ENCODE results near the gene GRM4.

GRM4 gene

DNA sequence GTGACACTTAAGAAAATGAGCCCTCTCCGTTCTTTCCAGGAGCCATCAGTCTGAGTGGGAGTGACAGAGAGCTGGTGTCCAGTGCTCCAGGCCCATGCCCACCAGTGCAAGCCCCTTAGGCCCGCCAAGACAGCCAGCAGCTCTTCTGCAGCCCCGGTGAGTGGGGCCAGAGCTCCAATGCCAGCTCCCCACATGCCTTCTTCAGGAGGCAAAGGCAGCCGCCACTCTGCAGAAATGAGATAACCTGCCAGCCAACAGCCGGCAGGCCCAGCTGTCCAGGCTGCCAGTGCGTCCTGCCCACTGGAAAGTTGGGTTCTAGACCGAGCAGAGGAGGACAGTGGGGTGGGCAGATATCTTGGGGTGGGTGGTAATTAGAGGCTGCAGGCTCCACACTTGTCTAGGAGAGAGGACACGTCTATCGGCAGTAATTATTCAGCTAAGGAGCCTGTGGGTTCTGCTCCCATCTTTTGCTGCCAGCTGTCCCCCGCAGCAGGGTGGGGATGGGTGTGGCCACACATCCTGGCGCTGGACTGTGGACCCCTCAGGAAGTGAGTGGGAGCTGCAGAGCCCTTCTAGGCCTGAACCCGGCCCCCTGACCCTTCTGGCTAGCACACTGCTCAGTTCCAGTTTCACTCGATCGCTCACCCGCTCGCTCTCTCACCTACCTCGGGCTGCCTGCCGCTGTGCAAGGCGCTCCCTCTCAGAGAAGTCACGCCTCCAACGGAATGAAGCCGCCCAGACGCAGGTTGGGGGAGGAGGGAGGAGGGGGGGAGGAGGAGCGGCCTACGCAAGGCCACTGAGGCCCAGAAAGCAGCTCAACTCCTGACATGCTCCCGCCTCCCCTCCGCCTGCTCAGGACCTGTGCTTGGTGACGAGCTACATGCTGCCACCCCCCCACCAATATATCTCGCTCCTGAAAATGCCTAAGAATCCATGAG lies 3.6 kb downstream of the GRM4 start:
- DNase-seq: no peak

DNA sequence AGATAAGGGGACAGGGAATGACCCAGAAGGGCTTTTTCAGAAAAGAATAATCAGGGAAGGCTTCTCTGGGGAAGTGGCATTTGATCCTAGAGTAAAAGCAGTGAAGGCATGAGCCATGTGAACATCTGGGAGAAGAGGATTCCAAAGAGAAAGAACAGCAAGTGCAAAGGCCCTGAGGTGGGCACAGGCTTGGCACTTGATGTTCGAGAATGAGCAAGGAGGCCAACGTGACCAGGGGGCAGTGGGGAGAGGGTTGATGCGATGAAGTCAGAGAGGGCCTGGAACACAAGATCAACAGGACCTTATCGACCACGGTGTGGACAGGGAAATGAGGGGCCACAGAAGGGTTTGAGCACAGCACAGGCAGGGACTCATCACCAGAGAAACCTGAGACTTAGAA lies 5.8 kb downstream of the GRM4 start:
- no peak for DNase-seq

DNA sequence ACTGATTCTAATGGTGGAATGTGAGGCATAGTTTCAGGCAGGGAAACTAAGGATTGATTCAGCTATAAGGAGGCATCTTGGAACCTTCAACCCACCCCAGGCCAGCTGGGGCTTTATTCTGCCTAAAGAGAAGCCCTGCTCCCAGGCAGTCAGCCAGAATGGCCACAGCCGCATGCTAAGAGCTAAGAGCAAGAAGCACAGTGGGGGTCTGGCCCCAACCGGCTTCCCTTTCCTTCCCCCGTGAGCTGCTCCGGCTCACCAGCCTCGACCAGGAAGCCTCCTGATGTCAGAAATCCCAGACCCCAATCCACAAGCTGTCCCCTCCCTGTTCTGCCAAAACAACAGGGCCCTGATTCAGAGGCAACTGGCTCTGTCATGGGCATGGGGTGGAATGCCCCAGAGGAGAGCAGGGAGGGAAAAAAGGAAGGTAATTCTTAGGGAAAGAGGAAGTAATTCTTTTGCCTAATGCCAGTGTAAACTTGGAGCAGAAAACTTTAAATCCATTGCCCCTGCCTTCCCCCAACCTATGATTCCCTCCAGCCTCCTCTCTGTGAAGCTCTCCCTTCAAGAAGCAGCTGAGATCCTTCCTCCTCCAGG lies 6.9 kb downstream of the GRM4 start:
- no peak for DNase-seq

DNA sequence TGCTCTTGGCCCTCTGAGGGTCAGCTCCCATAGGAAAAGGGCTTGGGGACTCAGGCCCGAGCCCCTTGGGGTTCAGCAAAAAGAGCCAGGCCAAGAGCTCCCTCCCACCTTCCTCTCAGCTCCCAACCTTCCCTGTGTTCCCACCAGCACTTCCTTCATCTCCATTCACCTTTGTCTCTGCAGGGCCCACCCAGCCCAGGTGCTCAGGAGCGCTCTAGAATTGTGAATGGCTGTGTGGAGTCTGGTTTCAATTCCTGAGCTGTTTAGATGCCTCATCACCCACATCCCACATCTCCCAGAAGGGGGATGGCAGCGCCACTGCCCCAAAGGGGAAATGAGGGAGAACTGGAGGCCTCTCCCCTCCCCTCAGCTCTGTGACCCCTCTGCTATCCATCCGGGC lies 7.7 kb downstream of the GRM4 start:
- no peak for DNase-seq

DNA sequence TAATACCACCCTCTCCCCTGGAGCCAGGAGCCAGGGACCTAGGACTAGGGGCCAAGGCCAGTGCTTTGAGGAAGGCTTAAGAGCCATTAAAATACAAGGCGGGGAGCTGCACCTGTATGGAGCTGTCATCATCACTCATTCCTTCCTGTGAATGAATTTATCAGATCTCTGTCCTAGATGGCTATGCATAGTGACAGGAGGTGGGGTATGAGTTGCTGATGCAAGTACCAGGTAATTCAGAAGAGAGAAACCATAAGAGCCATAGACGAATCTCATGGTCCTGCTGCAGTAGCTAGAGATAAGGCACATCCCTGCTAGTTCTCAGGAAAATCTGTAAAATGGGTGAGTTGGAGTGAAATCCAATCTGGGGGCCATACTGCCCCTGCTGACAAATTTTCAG lies 10.3 kb downstream of the GRM4 start:
- no peak for DNase-seq

DNA sequence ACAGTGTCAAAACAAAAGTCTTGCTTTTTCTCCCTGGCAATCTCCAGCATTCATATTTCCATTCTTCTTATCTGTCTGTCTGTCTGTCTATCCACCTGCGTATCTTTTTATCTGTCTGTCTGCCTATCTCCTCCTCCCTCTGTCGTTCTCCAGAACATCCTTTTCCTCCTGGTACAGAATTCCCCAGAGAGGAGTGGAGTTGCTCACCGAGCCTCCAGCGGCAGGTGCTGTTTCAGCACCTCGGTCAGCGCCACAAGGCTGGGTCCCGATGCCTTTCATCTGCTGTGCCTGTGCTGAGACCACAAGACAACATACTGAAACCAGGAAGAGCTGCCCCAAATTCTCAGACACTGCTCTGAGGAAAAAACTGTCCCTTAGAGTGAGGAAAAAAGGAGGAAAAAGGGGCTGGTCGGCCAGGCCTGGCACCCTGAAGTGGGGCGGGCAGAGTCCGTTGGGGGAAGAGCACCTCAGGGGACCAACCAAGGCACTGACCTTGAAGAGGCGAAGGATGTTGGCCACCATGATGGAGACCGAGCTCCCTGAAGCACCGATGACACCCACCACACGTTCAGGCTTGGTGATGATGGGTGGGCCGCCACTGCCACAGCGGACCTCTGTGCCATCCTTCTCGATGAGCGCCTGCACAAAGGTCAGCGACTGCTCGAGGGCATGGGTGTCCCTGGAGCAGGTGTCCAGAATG lies 13.3 kb downstream of the GRM4 start:
- DNase-seq: peak in 1 of 2 donors; percentile 16

DNA sequence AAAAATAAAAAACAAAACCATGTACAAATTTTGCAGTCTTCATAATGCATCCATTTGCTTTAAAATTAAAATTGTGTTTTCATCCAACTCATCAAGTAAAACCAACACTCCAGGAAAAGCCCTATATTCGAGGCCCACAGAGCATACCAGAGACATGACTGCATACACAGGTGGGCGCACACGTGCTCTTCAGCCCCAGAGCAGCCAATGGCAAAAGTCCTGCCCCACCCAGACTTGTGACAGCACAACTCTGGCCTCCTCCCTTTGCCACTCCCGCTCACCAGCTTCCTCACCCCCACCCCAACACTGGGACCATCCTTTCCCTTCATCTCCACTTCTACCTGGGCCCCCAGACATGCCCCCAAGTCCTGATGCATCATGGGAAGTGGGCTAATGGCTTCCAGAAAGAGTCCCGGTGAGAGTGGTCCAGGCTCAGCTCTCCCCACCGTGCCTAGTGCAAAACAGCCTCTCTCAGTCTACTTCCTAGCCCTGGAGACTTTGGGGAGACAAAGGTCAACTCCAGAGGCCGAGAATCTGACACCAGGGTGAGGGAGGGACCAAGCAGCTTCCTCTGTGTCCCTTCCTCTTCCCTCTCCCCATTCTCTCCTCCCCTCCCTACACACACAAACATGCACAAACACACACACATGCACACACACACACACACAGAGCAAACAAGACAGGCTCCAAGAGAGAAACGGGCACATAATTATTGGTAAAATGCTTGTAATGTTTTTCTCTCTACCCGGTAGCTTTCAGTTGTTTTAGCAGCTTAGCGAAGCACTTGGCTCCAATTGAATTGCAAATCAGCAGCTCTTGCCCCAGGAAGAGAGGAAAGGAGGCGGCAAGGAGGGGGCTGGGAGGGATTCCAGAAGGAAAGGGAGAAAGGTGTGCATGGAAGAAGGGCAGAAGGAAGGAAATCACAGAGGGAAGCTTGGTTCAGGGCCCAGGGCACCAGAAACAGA lies 14.3 kb downstream of the GRM4 start:
- DNase-seq: no peak

DNA sequence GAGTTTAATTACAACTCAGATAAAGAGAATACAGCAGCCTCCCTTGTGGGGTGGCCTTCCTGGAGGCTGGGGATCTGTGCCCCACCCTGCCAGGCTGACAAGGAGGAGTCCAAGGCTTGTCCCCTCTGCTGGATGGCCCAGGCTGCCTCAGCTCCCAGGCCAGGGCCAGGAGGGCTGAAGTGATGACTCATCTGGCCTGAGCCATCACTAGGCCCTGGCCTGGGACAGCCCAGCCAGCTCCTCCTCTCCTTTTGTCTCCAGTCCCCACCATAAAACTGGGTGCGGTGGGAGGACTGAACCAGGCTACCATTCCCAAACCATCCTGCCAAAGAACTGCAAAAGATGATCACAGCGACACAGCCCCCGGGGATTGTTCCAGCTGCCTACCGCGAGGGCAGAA lies 15.0 kb downstream of the GRM4 start:
- DNase-seq: no peak

DNA sequence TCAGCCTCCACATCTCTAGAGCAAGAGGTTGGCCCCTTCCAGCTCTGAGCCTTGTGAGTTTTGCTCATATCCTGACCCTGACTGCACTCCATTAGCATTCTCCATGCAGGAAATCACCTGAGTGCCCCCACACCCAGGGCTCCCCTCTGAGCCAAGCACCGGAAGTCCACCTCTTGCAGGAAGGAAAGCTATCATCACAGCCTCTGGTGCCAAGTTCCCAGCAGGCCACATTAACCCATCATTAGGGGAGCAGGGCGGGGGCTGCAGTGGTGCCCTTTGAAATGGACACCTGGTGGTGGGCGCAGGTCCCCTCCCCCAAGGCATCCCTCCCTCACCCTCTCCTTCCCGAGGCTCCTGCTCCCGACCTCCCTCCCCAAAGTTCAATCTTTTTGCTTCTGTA lies 16.1 kb downstream of the GRM4 start:
- DNase-seq: no peak

DNA sequence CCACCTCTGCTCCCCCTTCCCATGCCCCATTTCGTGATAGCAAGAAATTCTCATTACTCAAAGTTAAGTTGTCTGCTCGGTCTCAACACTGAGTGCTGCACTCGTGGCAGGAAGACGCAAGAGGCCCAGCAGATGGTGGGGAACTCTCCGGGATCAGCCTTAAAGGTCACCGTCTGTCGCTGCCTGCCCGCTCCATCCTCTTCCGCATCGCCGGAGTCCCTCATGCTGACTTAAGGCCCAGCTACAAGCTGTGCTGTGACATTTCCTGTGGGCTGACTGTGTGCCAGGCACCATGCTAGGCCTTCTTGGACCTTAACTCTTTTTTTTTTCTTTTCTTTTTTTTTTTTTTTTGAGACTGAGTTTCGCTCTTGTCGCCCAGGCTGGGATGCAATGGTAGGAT lies 17.8 kb downstream of the GRM4 start:
- DNase-seq: no peak

DNA sequence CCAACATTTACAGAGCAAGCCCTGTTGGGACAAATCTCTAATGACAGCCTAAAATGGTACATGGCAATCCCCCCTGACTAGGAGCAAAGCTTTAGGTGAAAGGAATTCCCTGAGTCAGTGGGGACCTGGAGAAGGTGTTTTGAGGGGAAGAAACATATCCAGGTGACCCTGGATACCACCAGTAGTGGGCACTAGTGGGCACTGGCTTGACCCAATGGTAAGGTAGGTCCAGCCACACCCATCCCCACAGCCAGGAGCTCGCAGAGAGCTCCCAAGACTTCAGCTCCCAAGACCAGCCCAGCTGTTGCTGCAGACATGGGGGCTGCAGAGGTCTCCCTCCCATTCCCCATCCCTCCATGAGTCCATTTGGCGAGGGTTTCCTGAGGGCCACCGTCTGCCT lies 19.5 kb downstream of the GRM4 start:
- no peak for DNase-seq

DNA sequence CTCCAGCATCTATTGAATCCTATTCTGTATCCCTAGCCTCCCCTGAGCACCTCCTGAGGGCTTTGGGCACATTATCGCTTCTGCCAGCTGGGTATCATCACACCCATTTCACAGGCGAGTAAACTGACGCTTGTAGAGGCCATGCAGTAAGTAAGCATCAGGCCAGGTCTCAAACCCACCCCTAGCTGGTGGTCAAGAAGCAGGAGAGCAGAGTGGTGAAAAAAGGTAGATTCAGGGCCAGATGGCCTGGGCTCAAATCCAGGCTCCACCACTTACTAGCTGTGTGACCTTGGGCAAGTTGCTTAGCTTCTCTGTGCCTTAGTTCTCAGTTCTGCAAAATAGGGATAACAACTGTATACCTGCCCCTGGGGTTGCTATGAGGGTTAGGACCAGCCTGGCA lies 19.9 kb downstream of the GRM4 start:
- DNase-seq: no peak

DNA sequence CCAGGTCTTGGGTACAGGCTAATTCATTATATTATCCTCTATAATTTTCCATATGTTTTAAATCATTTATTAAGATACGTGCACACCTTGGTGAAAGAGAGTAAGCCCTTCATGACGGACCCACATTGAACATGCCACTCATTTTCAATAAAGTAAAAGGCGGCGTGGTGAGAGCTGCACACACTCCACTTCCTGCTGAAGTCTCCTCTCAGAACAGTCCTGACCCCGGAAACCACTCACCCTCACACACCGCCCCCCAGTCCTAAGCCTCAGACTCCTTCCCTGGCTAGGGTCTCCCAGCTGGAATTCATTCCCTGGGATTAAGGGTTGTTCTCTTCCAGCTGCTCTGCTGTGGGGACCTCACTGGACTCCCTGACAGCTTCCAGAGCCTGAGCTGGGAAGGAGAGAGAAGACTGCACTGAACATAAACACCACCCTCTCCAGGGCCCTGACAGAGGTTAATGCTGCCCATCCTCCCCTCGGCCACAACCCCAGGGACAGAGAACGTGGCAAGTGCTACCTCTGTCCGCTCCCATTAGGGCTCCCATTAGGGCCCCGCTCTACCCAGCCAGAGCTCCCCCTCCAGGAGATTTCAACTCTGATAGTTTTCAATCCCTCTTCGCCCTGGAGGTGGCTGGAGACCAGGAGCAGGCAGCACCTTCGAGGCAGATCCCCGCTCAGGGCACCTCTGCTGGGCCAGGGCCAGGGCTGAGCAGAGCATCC lies 24.8 kb downstream of the GRM4 start:
- no peak for DNase-seq

DNA sequence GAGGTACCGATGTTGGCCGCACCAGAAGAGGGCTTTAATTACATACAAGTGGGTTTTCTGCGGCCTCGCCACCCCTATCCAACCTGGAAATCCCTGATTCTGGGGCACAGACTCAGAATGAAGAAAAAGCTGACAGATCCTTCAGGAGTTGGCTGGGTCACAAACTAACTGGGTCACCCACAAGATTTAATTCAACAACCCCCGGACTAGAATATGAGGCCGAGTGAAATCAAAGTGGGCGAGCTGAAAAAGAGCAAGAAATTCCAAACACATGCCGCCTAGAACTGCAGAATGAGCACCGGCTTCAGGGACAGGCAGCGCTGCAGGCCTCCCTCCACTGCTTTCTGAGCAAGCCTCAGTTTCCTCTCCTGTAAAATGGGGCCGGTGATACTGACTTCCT lies 30.0 kb downstream of the GRM4 start:
- DNase-seq: no peak

DNA sequence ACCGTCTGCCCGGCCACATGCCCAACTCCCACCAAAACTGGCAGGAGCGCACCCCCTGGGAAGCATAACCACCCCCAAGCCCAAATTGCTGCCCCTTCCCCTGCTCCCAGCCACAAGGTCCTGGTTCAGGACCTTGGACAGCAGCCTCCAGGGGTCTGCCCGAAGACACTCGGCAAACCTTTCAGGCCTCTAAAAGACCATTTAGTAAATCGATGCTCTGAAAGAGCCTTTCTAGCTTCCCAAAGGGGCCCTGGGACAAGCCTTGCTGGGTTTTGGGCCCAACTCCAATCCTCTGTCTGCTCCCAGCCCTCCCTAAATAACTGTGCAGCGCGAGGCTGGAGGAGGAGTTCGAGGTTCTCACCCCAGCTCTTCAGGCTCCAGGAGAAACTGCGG lies 30.5 kb downstream of the GRM4 start:
- no peak for DNase-seq

DNA sequence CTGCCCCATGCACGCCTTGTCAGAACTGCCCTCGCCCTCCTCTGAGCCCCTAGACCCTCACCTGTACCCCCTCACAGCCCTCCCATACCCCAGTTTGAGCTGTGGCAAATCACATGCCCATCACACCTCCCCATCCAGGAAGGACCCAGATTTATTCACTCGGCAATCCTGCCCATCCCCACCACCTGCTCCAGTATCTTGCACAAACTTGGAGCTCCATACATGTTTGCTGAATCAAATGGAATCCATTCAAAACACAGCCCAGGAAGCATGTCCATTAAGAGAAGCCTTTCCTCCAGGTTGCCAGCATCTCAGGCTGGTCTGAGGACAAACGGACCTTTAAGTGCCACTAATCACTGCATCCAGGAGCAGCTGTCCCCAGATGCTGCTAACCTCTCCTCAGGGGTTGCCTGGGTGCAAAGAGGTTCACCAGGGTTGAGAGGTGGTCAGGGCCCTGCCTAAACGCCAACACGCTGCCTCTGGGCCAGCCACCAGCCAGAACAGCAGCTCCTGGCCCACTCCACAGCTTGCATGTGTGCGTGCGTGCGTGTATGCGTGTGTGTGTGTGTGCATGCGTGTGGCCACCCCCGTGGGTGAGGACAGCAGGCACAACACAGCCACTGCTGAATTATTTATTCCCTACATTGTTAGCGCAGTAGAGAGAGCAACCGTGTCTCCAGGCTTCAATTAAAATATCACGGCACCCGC lies 31.0 kb downstream of the GRM4 start:
- no peak for DNase-seq

DNA sequence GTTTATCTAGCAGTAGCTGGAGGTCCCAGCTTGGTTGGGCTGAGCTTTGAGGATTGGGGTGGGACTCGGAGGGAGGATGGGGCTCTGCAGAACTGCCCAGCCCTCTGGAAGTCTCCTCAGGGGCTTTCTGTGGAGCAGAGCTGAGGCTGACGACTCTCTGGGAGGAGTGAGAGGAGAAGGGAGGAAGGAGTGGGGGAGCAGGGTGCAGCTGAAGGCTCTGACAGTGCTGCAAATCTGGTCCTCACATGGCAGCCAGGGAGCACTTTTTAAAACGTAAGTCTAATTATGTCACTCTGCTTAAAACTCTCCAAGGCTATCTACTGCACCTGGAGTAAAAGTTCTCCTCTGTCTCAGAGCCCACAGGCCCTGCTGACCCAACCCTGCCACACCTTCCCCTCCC lies 32.4 kb downstream of the GRM4 start:
- DNase-seq: no peak

DNA sequence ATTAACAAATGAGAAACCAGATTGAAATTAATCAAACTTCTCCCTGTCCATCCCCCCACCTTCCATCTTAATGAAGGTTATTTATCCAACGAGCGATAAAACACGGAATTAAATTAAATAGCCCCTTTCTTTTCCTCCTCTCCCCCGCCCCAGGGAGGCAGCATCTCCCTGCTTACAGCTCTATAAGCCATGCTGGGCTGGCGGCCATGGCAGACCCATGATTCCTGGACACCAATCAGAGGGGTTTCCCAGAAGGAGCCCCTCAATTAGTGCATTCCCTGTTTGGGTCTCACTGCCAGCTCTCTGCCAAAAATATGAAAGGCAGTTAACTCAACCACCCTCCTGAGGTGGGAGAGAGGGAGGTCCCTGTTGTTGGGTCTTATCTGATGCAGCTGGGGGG lies 33.8 kb downstream of the GRM4 start:
- DNase-seq: no peak

DNA sequence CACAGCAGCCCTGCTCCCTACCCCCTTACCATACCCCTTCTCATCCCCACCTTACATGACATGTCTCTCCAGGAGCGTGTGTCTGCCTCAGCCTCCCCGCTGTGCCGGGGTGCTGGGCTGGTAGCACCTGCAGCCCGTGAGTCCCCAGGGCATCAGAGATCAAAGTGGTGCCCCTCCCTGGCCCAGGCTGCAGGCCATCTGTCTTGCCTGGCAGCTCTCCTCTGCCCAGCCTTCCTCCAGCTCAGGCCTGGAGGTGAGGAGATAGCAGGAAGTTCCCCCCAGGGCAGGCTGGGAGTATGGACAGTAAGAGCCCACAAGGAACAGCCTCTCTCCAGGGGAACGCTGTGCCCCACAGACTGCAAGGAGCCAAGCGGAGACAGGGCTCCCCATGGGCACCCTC lies 35.3 kb downstream of the GRM4 start:
- DNase-seq: no peak

DNA sequence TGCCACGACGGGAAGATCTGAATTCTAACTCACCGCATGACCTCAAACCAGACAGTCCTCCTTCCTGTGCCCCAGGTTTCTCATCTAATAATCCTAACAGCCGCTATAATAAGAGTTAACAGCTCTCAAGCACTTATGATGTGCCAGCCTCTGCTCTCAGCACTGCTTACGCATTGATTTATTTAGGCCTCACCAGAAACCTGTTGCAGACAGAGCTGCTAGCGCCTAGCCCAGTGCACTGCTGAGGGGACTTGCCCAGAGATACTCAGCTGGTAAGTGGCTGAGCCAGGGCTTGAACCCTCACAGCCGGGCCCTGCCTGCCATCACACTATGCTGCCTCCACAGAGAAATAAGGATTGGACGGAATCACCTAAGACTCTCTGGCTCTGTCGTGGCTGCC lies 37.7 kb downstream of the GRM4 start:
- no peak for DNase-seq

DNA sequence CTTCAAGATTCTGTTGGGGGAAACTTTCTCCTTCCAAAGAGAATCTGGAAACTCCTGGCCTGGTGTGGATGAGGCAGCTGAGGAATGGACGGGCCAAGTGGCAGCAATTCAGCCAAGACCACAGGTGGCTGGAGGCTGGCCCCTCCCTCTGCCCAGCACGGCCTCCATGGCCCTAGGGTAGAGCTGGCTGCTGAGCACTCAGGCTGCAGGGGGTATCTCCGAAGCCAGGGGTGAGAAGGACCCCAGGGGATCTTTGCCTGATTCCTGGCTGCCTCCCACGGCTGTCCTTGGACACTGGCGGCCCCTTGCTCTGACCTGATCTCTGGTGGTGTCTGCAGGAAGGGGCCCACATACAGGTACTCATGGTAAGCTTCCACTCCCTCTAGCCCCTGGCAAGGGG lies 39.0 kb downstream of the GRM4 start:
- no peak for DNase-seq

DNA sequence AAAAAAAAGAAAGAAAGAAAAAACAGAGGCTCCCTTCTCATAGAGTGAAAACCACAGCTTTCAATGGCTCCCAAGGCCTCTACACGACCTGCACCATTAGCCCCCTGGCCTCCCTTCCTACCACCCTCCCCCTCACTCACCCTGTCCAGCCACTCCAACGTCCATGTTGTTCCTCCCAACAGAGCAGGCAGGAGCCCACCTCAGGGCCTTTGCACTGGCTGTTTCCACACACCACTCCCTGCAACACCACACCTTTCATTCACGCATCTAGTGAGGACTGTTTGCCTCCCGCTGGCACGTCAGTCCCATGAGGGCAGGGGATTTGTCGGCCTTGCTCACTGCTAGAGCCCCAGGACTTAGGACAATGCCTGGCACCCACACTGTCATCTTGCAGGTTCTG lies 39.5 kb downstream of the GRM4 start:
- no peak for DNase-seq

Measured in CD4-positive, alpha-beta T cell treated with Interleukin-1 beta for 1 hour (primary cell).